ENCODE measurements around the gene SH3RF1. TPM values are rescaled to one million over a fixed set of nuclear protein-coding genes. Genes with fewer than 3 reads are reported as not detected.

Gene SH3RF1
- total and polyA plus RNA-seq, 2 of the 8 experiments (the other 6 are each of a cell fraction or from before 2014, with no cell fraction given): 6.9 to 15.1 TPM

- no peak for TF ChIP-seq JUND (IDR thresholded peaks at IDR 0.05; ENCODE audit: low read length)
- TF ChIP-seq RFX5 (IDR thresholded peaks at IDR 0.05; ENCODE audit: borderline replicate concordance, low read depth, low read length): no peak
- no peak for TF ChIP-seq E2F6 (IDR thresholded peaks at IDR 0.05)
- no peak for TF ChIP-seq ATF2 (IDR thresholded peaks at IDR 0.05; ENCODE audit: low read length)
- TF ChIP-seq CHD2 (IDR thresholded peaks at IDR 0.05; ENCODE audit: low read length): no peak
- no peak for TF ChIP-seq RNF2 (IDR thresholded peaks at IDR 0.05; ENCODE audit: borderline replicate concordance, low read depth, low read length, missing control alignments, poor library complexity, severe bottlenecking)
These were observed 218.8 kb downstream of the SH3RF1 start (continued) for GRCh38 chr4:169051761-169052593.
